ENCODE measurements around the gene SPRY1.
A peak's percentile ranks its signal among the peaks of the same experiment; 100 is the strongest.

SPRY1 gene

DNA sequence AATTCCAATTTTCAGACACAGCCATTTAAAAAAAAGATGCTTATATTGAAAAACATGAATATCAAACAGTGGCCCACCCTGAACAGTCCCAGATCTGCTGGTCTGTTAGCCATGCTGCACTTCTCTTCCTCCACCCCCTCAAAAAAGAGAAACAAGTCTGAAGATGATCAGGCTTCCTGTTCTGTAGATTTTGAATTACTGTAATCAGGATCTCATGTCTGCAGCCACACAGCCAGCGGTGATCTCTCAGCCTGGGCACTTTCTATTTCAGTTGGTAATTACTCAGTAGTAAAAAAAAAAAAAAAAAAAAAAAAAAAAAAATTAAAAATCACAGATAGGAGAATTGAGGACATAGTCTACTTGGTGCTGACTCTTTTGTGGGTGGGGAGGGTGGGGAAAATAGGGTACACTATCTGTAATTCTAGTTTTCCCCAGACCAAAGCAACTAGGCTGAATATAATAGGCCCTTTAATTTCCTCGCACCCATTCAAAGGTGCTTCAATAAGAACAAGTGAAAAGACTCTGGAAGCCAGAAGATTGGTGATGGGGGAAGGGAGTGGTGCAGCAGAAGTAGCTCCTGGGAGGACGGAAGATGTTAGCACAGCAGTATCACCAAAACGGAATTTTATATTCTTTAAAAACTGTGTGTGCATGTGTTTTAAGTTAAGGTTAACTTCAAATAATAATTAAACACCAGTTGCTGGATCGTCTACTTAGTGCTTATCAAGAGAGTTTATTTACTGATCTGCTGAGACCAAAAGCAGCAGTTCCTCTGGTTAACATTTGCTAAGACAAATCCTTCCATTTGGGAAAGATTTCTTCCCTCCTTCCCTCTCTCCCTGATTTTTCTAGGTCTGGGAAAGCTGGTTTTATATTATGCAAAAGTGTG is 47.0 kb downstream of the SPRY1 start:
- DNase-seq (ENCODE audit: low spot score), result no peak

DNA sequence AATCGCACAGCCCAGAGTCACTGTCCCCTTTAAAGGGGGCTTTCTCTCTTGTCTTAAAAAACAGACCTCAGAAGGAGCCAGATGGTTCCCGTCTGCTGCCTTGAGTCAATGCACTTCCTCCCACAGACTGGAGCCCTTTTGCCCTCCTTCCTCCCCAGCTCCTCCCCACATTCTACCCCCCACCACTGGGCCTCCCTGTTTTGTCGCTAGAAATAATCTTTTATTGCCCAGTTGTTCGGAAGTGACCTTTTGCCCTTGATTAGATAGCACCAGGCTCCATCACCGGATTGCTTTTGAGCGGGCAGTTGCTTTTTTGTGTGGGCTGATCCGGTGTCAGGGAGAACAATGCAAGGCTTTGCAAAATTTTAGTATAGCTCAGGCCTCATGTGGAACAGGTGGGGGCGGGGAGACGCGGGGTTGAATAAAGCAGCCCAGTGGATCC is 47.7 kb downstream of the SPRY1 start:
- DNase-seq (ENCODE audit: low spot score), result peak; percentile 32

DNA sequence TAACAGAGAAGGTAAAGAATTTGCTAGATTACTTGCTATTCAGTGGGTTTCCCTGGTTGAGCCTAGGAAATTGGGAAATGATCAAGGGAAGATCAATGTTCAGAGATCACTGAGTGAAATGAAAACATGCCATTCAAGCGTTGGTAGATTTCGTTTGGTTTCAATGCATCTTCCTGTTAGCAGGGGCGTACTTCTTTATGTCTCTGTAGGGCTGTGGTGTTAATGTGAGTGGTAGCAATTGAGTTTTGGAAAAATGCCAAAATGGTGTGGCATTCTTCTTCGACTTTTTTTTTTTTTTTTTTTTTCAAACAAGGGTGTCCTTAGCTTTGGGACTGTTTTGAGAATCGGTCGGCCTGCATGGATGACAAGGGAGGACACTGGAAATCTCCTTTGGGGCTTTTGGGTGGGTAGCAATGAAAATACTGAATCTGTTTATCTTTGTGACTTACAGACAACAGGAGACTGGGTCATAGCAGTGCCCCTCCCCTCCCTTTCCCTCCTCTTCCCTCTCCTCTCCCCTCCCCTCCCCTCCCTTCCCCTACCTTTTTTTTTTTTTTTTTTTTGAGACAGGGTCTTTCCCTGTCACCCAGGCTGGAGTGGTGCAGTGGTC is 50.4 kb downstream of the SPRY1 start:
- no peak for DNase-seq (ENCODE audit: low spot score)

DNA sequence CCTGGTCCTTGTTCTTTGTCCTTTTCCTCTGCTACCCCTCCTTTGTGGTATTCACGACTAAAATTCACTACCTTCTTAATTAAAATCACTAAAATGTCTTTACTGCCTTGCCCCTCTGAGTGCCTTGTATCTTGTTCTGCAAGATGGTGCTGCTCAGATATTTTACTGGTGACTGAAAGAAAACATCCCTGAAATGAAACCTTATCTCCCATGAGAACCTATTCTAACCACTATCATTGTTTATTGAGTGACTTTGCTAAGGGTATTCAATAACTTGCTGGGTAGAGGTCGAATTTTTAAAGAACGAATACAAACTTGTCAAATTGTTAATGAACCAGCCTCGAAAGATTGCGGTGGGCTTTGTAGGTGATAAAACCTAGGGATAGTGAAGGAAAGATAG is 52.8 kb downstream of the SPRY1 start:
- no peak for DNase-seq (ENCODE audit: low spot score)

DNA sequence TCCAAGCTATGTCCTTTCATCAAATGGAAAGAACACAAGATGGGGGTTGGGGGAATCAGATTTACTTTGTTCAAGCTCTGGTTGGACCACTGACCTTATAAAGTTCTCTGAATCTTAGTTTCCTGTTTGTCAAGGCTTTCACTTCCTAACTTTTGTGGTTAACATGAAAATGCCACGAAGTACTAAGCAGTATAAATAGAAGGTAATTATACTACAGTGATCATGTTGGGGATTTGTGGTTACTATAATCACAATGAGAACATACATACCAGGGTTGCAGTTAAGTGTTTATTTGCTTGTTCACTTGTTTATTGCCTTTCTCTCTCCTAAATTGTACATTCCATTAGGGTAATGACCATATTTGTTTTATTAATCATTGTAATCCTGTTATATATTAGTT is 53.2 kb downstream of the SPRY1 start:
- no peak for DNase-seq (ENCODE audit: low spot score)

DNA sequence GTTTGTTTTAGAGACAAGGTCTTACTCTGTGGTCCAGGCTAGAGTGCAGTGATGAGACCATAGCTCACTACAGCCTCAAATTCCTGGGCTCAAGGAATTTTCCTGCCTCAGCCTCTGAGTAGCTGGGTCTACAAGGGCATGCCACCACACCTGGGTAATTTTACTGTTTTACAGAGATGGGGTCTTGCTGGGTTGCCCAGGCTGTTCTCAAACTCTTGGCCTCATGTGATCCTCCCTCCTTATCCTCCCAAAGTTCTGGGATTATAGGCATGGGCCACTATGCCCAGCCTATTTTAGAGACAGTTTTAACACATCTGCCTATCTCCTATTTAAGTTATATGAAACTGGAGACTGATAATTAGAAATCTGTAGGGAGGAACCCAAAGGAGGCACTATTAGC is 53.8 kb downstream of the SPRY1 start:
- DNase-seq (ENCODE audit: low spot score), result no peak

DNA sequence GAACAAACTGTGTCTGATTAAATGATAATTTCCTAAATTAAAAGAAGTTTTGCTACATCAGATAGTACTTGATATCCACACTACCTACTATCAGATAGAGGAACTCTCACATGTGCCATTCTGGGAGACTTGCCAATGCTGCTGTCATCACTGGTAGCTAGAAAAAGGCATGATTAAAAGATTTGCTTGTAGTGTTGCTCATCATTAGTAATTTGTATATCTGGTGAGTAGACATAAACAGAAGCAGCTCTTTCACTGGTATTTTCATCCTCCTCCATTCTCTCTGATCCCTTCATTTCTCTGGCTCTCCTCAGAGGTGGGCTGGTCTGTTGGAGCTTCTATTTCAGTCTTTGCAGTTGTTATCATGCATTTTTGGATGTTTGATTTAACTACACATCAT is 56.0 kb downstream of the SPRY1 start:
- DNase-seq (ENCODE audit: low spot score), result peak; percentile 51

DNA sequence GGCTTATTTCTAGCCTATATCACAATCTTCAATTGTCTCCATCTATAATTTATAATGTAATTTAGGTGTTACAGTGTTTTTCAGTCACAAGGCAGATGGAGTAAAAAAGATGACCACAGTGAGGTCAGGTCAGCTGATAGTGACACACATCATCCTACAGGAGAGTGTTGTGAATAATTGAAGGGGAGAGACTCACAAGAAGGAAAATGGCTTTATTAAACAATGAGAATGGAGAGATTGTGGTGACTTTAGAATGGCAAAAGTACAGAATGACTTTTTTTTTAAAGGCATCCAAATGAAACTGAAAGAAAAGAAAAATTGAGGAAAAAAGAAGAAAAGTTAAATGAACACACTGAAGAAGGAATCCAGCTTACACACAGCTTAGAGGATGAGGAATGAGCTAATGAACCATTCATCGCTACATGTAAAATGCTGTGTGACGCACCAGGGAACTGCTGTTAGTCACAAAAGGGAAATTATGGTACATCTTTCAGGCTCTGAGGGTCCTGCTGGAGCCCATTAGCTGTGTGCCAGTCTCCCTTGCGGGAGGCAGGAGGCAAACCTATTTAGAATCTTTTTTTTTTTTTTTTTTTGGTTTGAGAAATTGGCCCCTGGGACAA is 56.6 kb downstream of the SPRY1 start:
- peak; percentile 6 for DNase-seq (ENCODE audit: low spot score)
